H1 (cell line): ENCODE measurements around the gene AGGF1. TPM values are rescaled to one million over a fixed set of nuclear protein-coding genes. Genes with fewer than 3 reads are reported as not detected.

ENCODE experiments used
- polyA plus RNA-seq, 7 experiments: library from polyadenylated mRNA; depleted of rRNA in 3 of 7; stranded (reverse) in 5 of 7; unstranded in 2 of 7; fragments of >200 nt in 5 of 7; fragments of 200-250 nt in 2 of 7; gene quantifications; 1 replicate in 5 of 7; 2 replicates in 1 of 7; 4 replicates in 1 of 7; pipeline versions ENCODE4 v1.2.1 to v1.2.3, GENCODE V29; 2011 to 2013; ENCODE audit warnings: missing spikeins in 2 of 7, mixed read lengths in 2 of 7
- small RNA-seq: library from polyadenylated mRNA; stranded (forward); fragments of <200 nt; extraction: miRNeasy Mini kit (QIAGEN cat#:217004); gene quantifications from one replicate; pipeline ENCODE3, GENCODE V24; 2013; ENCODE audit not compliant: insufficient read depth
- total RNA-seq: library from RNA; stranded (reverse); fragmentation: NEBNext Ultra II Directional; extraction: Animal tissue kit (Norgen Biotek cat#: 25700); gene quantifications from 2 replicates; pipeline ENCODE4 v1.2.1, GENCODE V29; 2021

Gene AGGF1
- total and polyA plus RNA-seq, 2 of the 8 experiments (the other 6 are each of a cell fraction or from before 2014, with no cell fraction given), result 7.3 to 19.0 TPM

Small RNA genes within 50 kb of the gene (small RNA-seq; reads per million reads assigned to genes)
- gene SNORA47, result 1.7 reads per million, percentile 6 among the genes with 10 or more reads in this experiment

Other genes starting within 250 kb of the AGGF1 start
- 23.2 and 23.5 TPM in 2 replicates for gene F2RL1, start 211.4 kb upstream of the AGGF1 start, total RNA-seq
- 18.5 and 26.6 TPM in 2 replicates for gene F2RL1, start 211.4 kb upstream of the AGGF1 start, polyA plus RNA-seq (2011; rRNA removed)
- gene S100Z, start 180.4 kb upstream of the AGGF1 start, total RNA-seq, result 0.30 TPM in 1 of 2 replicates, not detected in the other
- not detected in 2 replicates for gene S100Z, start 180.4 kb upstream of the AGGF1 start, polyA plus RNA-seq (2011; rRNA removed)
- not detected in 2 replicates for gene CRHBP, start 77.4 kb upstream of the AGGF1 start, total RNA-seq
- 0.30 and 0.42 TPM in 2 replicates for gene CRHBP, start 77.4 kb upstream of the AGGF1 start, polyA plus RNA-seq (2011; rRNA removed)
- gene ZBED3, start 56.9 kb downstream of the AGGF1 start, total RNA-seq, result 6.6 and 7.9 TPM in 2 replicates
- 7.3 and 9.4 TPM in 2 replicates for gene ZBED3, start 56.9 kb downstream of the AGGF1 start, polyA plus RNA-seq (2011; rRNA removed)
- 0.27 and 1.1 TPM in 2 replicates for gene PDE8B, start 180.3 kb downstream of the AGGF1 start, total RNA-seq
- 0.20 and 0.32 TPM in 2 replicates for gene PDE8B, start 180.3 kb downstream of the AGGF1 start, polyA plus RNA-seq (2011; rRNA removed)